WERI-Rb-1 (cell line): ENCODE results near the gene MFSD6.
"Not testable (repeated sequence)": the region's sequence is repeated elsewhere in the genome, so short reads cannot be mapped to it uniquely, and the experiment has no call there.

Source experiments
- DNase-seq: peaks from one replicate; pipeline ENCODE4 v3.0.0-alpha.2; 2020
- H3K27ac ChIP-seq: fragments of 250-450 bp; sonication (Bioruptor Pico); 2 replicates; pipeline ENCODE4 v1.5.1; 2020; ENCODE audit warnings: mild to moderate bottlenecking, moderate library complexity
- H3K27me3 ChIP-seq: fragments of 250-450 bp; sonication (Bioruptor Pico); 2 replicates; pipeline ENCODE4 v1.5.1; 2021; ENCODE audit warnings: mild to moderate bottlenecking, low read depth, moderate library complexity; ENCODE audit not compliant: insufficient read depth, severe bottlenecking
- H3K36me3 ChIP-seq: fragments of 250-450 bp; sonication (Bioruptor Pico); 2 replicates; pipeline ENCODE4 v1.5.1; 2020; ENCODE audit warnings: mild to moderate bottlenecking, moderate library complexity
- H3K4me3 ChIP-seq: 2 replicates; pipeline ENCODE4 v1.5.1; 2011; ENCODE audit warnings: low read depth, mild to moderate bottlenecking, control low read depth, low read length
- H3K9me3 ChIP-seq: fragments of 250-450 bp; sonication (Bioruptor Pico); 2 replicates; pipeline ENCODE4 v1.5.1; 2021; ENCODE audit warnings: mild to moderate bottlenecking, moderate library complexity; ENCODE audit not compliant: severe bottlenecking
- TF ChIP-seq, protein P1 (sequence below): IDR thresholded peaks from 2 replicates; pipeline ENCODE4 v1.5.1; 2011; ENCODE audit warnings: low read depth, mild to moderate bottlenecking, control low read depth, inconsistent platforms, low read length

Gene MFSD6

DNA sequence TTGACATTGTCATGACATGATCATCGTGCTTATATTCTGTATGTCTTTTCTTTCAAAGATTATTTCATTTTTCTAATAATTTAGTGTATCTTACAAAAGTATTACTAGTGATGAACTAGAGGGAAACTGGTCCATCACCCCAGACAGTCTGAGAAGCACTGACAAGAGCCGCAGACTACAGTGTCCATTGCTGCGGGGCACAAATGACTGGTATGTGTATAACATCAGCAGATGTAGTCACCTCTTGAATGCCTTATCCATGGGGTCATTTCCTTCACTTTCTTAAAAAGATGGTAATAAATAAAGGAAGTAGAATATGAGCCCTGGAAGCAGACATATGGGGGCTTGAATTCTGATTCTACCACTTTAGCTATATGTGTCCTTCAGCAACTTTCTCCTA, 96.8 kb downstream of the MFSD6 start:
- Histone ChIP-seq H3K27me3 (no peaks in the 10 kb centered on the region), H3K27ac (no peak overlapping the region), H3K36me3 (peaks cover 7% of the 10 kb centered on the region), H3K9me3 (no peaks in the 10 kb centered on the region), H3K4me3 (no peak overlapping the region)
- TF ChIP-seq, protein P1, sequence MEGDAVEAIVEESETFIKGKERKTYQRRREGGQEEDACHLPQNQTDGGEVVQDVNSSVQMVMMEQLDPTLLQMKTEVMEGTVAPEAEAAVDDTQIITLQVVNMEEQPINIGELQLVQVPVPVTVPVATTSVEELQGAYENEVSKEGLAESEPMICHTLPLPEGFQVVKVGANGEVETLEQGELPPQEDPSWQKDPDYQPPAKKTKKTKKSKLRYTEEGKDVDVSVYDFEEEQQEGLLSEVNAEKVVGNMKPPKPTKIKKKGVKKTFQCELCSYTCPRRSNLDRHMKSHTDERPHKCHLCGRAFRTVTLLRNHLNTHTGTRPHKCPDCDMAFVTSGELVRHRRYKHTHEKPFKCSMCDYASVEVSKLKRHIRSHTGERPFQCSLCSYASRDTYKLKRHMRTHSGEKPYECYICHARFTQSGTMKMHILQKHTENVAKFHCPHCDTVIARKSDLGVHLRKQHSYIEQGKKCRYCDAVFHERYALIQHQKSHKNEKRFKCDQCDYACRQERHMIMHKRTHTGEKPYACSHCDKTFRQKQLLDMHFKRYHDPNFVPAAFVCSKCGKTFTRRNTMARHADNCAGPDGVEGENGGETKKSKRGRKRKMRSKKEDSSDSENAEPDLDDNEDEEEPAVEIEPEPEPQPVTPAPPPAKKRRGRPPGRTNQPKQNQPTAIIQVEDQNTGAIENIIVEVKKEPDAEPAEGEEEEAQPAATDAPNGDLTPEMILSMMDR: no peak
- DNase-seq: no peak

DNA sequence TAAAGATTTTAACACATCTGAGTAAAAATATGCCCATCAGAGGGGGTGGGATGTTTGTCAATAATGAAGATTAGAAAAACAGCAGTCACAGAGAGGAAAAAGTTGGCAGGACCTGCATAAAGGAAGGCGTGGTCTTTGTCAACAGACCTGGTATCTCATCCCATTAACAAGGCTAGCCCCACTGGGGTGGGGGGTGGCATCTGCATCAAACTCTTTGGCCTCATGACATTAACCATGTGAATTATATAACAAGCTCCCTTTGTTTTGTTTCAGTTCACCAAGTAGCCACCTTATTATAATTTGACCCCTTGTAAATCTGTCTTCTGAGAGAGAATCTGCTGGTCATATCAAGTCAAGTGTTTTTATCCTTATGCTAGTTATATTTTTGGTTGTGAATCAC, 97.5 kb downstream of the MFSD6 start:
- DNase-seq: no peak
- TF ChIP-seq, protein P1: no peak
- no peaks in the 10 kb centered on the region for H3K27me3 ChIP-seq
- no peak overlapping the region for H3K27ac ChIP-seq
- H3K9me3 ChIP-seq: no peaks in the 10 kb centered on the region
- H3K36me3 ChIP-seq: peaks cover 7% of the 10 kb centered on the region
- no peak overlapping the region for H3K4me3 ChIP-seq

DNA sequence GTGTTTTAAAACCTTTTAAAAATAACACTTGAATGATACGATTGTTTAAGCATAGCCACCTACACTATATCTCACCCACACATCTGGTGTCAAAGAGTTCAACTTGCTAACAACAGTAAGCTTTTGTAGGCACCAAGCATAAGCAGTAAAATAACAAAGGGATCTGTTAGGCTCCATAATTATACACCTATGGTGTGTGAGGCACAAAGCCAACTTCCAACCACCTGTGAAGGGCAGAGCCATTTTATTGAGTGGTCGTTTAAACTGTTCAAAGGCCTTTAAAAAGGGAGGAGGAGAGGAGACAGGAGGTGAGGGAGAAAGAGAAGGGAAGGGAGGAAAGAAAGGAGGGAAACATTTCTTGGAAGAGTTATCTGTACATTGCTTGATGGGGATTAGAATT, 98.5 kb downstream of the MFSD6 start:
- Histone ChIP-seq H3K27ac (no peak overlapping the region), H3K9me3 (no peaks in the 10 kb centered on the region), H3K36me3 (0 out of 2 replicates have a peak, but pooled peaks cover 3% of the 10 kb centered on the region), H3K4me3 (no peak overlapping the region), H3K27me3 (no peaks in the 10 kb centered on the region)
- TF ChIP-seq, protein P1: no peak
- no peak for DNase-seq

DNA sequence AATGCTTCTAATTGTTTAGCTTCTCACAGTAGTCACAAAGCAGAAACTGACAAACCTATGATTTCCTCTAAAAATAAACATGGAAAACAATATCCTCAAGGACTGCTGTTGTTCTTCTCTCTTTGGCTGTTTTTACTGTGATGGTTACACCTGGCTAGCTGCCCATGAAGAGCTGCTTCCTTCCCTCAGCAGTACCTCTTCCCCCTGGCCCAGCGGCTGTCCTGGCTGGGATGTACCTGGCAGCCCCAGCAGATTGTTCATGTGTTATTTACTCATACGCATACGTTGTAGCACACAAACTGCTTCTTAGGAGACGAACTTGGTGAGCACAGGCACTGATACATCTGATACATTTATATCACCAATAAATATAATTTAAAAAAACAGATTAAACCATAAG, 99.0 kb downstream of the MFSD6 start:
- TF ChIP-seq, protein P1: no peak
- Histone ChIP-seq H3K27me3 (no peaks in the 10 kb centered on the region), H3K4me3 (no peak overlapping the region), H3K27ac (no peak overlapping the region), H3K9me3 (no peaks in the 10 kb centered on the region), H3K36me3 (0 out of 2 replicates have a peak, but pooled peaks cover 3% of the 10 kb centered on the region)
- DNase-seq: no peak

DNA sequence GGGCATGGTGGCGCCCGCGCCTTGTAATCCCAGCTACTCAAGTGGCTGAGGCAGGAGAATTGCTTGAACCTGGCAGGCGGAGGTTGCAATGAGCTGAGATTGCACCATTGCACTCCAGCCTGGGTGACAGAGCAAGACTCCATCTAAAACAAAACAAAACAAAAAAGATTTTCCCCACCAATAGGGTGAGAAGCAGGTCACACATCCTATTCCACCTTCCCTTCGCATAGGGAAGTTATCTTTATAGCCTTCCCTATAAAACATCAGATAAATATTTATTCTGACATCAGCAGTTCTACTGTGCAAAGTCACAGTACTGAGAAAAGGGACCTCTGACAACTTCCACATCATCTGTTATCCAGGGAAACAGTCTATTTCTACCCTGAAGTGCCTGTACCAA, 101.7 kb downstream of the MFSD6 start:
- H3K27me3 ChIP-seq: not testable (repeated sequence)

DNA sequence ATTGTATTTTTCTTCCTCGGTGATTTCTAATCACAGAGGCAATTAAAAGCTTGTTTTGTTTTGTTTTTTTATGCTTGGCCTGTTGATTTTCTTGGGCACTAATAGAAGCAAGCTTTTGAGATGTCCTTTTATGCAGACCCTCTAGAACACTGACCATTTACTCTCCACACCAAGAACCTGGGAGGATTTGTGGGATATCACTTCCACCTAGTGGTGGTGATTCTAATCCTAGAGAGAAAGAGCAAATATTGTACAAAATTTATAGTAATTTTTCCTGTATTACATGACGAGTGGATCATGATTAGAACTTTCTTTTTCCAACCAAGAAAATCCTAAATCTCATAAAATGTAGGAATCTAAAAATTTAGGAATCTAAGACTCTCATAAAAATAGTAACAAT, 102.9 kb downstream of the MFSD6 start:
- H3K27ac ChIP-seq: no peak overlapping the region
- DNase-seq: no peak
- H3K9me3 ChIP-seq: no peaks in the 10 kb centered on the region
- TF ChIP-seq, protein P1: peak; percentile 30; the same call in 1 of the 2 replicates
- no peaks in the 10 kb centered on the region for H3K36me3 ChIP-seq
- no peaks in the 10 kb centered on the region for H3K27me3 ChIP-seq
- H3K4me3 ChIP-seq: no peak overlapping the region

More for the DNA sequence above, 101.7 kb downstream of the MFSD6 start:
- not testable (repeated sequence) for H3K9me3 ChIP-seq, H3K27ac ChIP-seq, H3K36me3 ChIP-seq, H3K4me3 ChIP-seq, DNase-seq
